HUES64 (cell line): ENCODE results near the gene C1QTNF1.

ENCODE experiments used
- H3K27ac ChIP-seq: 2 replicates; pipeline ENCODE4 v1.7.0; 2013; ENCODE audit warnings: low read depth, low read length, inconsistent platforms
- H3K27me3 ChIP-seq: 2 replicates; pipeline ENCODE4 v1.6.1; 2013; ENCODE audit warnings: mild to moderate bottlenecking, low read length; ENCODE audit not compliant: insufficient read depth
- H3K36me3 ChIP-seq: 2 replicates; pipeline ENCODE4 v1.6.1; 2013; ENCODE audit warnings: mild to moderate bottlenecking, low read length; ENCODE audit not compliant: insufficient read depth
- H3K4me1 ChIP-seq: 2 replicates; pipeline ENCODE4 v1.6.1; 2013; ENCODE audit warnings: mild to moderate bottlenecking, low read length, moderate library complexity; ENCODE audit not compliant: insufficient read depth
- H3K4me3 ChIP-seq: 2 replicates; pipeline ENCODE4 v1.5.1; 2013; ENCODE audit warnings: mild to moderate bottlenecking, low read length, moderate library complexity
- H3K9ac ChIP-seq: 2 replicates; pipeline ENCODE4 v1.6.1; 2013; ENCODE audit warnings: mild to moderate bottlenecking, low read depth, low read length
- H3K9me3 ChIP-seq: 2 replicates; pipeline ENCODE4 v1.6.1; 2013; ENCODE audit warnings: low read depth, low read length; ENCODE audit not compliant: insufficient read depth
- WGBS: fragments of 150-250, 120-280 bp; methylation state at CpG from one replicate; pipeline ENCODE4 v1.1.7; 2013; ENCODE audit warnings: missing lambda C conversion rate; 5-methylcytosine and 5-hydroxymethylcytosine counted together

C1QTNF1 gene

DNA sequence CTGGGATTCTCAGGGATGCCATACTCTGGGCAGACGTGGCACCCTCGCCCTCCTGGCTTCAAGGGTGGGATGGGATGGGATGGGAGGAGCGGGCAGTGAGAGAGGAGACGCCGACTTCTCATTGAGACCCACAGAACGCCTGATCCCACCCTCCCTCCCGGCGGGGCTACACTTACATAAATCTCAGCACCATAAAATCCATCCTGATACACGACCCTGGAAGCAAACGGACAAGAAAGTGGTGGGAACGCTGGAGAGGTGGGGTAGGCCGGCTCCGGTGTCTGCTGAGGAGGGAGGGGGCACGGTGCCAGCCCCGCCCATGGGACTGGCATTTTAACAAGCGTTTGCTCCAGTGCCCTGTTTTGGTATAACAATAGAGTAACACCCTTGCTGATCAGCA is 72.5 kb downstream of the C1QTNF1 start:
- no peaks in the 10 kb centered on the region for H3K9me3 ChIP-seq
- 91% methylated on average over 10 of the region's 16 CpGs for WGBS
- H3K4me1 ChIP-seq: no peaks in the 10 kb centered on the region; the same call in 1 of the 2 replicates
- no peaks in the 10 kb centered on the region for H3K27me3 ChIP-seq
- H3K36me3 ChIP-seq: no peaks in the 10 kb centered on the region
- no peak overlapping the region for H3K4me3 ChIP-seq
- no peak overlapping the region for H3K9ac ChIP-seq
- no peak overlapping the region for H3K27ac ChIP-seq

DNA sequence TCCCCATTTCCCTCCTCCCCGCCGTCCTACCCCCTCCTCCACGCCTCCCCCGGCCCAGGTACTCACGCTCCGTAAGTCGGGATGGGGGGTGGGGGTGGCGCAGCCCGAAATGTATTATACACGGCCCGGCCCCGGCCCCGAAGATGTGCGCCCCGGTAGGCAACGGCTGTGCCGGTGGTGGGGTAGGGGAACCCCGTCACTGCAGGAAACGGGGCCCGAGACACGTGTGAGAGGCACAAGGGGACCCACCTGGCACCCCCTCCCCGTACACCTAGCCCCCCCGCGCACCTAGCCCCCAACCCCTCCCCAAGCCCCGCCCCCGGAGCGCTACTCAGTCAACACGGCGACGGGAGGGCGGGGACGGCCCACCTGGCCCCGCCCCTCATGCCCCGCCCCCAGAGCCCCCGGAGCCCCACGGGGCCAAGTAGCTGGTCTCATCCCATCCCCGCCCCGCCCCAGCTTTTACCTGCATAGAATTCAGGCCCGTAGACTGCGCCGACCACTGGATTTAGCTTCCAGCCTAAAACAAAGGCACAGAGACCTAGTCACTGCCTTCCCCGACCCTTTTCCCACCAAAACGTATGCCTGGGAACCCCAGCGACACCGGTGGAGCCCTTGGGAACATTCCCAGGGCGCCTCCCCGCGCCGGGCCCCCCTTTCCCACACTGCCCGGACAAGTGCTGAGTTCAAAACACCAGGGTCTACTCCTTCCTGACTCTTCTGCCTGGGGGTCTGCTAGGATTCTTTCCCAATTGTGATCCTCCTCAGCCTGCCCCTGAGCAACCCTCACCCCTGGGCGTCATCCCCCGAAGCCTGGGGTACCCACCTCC is 73.5 kb downstream of the C1QTNF1 start:
- Histone ChIP-seq H3K27ac (no peak overlapping the region), H3K9ac (no peak overlapping the region), H3K4me1 (no peaks in the 10 kb centered on the region; the same call in 1 of the 2 replicates), H3K9me3 (no peaks in the 10 kb centered on the region), H3K4me3 (no peak overlapping the region), H3K27me3 (no peaks in the 10 kb centered on the region), H3K36me3 (no peaks in the 10 kb centered on the region)
- WGBS: 90% methylated on average over 47 of the region's 52 CpGs

- H3K4me3 ChIP-seq: no peak overlapping the region
- no peak overlapping the region for H3K27ac ChIP-seq
- WGBS: 79% methylated on average over 13 of the region's 16 CpGs
- no peaks in the 10 kb centered on the region; the same call in 1 of the 2 replicates for H3K4me1 ChIP-seq
- no peak overlapping the region for H3K9ac ChIP-seq
- H3K27me3 ChIP-seq: no peaks in the 10 kb centered on the region
- no peaks in the 10 kb centered on the region for H3K36me3 ChIP-seq
- H3K9me3 ChIP-seq: no peaks in the 10 kb centered on the region
These were observed 74.4 kb downstream of the C1QTNF1 start for GRCh38 chr17:79098282-79098867.
